ENCODE data around the gene MORN2. TPM values are rescaled to one million over a fixed set of nuclear protein-coding genes. Genes with fewer than 3 reads are reported as not detected.

Gene MORN2
- total and polyA plus RNA-seq, 2 experiments from 2014 or later, result 17.8 to 53.1 TPM

- peak; percentile 39 to 42 for DNase-seq (ENCODE audit: low read depth in 1 of 2, low spot score in 1 of 2)
- H3K9me3 ChIP-seq (ENCODE audit: low read depth), result no peaks in the 10 kb centered on the region
- TF ChIP-seq, protein P1, sequence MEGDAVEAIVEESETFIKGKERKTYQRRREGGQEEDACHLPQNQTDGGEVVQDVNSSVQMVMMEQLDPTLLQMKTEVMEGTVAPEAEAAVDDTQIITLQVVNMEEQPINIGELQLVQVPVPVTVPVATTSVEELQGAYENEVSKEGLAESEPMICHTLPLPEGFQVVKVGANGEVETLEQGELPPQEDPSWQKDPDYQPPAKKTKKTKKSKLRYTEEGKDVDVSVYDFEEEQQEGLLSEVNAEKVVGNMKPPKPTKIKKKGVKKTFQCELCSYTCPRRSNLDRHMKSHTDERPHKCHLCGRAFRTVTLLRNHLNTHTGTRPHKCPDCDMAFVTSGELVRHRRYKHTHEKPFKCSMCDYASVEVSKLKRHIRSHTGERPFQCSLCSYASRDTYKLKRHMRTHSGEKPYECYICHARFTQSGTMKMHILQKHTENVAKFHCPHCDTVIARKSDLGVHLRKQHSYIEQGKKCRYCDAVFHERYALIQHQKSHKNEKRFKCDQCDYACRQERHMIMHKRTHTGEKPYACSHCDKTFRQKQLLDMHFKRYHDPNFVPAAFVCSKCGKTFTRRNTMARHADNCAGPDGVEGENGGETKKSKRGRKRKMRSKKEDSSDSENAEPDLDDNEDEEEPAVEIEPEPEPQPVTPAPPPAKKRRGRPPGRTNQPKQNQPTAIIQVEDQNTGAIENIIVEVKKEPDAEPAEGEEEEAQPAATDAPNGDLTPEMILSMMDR (IDR thresholded peaks at IDR 0.05; ENCODE audit: low read depth, low read length), result peak; percentile 43
- peaks cover 16% of the 10 kb centered on the region for H3K36me3 ChIP-seq
- H3K4me3 ChIP-seq, result no peak overlapping the region
- no peaks in the 10 kb centered on the region for H3K4me1 ChIP-seq (ENCODE audit: low read depth)
- no peak overlapping the region for H3K27ac ChIP-seq
- no peaks in the 10 kb centered on the region for H3K27me3 ChIP-seq
These were observed 40.7 kb upstream of the MORN2 start for GRCh38 chr2:38835015-38835601.

DNA sequence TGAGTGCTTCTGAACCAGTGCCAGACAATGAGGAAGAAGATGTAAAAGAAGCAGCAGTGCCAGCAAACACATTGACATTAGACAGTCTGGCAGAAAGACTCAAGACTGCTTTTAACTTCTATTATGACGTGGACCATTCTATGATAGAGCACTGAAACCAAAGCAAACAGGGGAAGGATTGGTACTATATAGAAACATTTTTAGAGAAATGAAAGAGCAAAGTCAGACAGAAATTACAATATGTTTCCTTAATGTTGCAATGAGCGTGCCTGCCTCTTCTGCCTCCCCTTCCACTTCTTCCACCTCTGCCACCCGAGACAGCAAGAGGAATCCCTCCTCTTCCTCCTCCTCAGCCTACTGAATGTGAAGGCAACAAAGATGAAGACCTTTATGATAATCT is 39.8 kb upstream of the MORN2 start:
- Histone ChIP-seq H3K27ac (no peak overlapping the region), H3K27me3 (no peaks in the 10 kb centered on the region), H3K4me3 (no peak overlapping the region), H3K4me1 (ENCODE audit: low read depth) (no peaks in the 10 kb centered on the region), H3K9me3 (ENCODE audit: low read depth) (no peaks in the 10 kb centered on the region), H3K36me3 (peaks cover 14% of the 10 kb centered on the region)
- TF ChIP-seq, protein P1 (IDR thresholded peaks at IDR 0.05; ENCODE audit: low read depth, low read length), result no peak
- no peak for DNase-seq (ENCODE audit: low read depth in 1 of 2, low spot score in 1 of 2)

GRCh38 chr2:38836791-38837190 is 39.0 kb upstream of the MORN2 start:
- TF ChIP-seq, protein P1 (IDR thresholded peaks at IDR 0.05; ENCODE audit: low read depth, low read length), result no peak
- no peak overlapping the region for H3K27ac ChIP-seq
- H3K4me1 ChIP-seq (ENCODE audit: low read depth), result no peaks in the 10 kb centered on the region
- DNase-seq (ENCODE audit: low read depth in 1 of 2, low spot score in 1 of 2), result no peak
- no peak overlapping the region for H3K4me3 ChIP-seq
- no peaks in the 10 kb centered on the region for H3K27me3 ChIP-seq
- H3K36me3 ChIP-seq, result peaks cover 19% of the 10 kb centered on the region
- no peaks in the 10 kb centered on the region for H3K9me3 ChIP-seq (ENCODE audit: low read depth)

DNA sequence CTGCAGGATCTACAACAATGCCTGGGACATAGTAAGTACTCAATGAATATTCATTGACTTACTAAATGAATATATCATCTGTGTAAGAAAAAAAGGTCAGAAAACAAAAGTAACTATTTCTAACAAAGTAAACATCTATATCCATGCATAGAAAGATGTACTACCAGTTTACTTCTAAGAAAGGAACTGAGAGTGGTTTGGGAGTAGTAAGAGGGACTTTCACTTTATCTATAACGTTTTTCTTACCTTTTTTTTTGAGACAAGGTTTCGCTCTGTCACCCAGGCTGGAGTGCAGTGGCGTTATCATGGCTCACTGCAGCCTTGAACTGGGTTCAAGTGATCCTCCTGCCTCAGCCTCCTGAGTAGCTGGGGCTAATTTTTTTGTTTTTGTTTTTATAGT is 25.7 kb upstream of the MORN2 start:
- no peak for DNase-seq (ENCODE audit: low read depth in 1 of 2, low spot score in 1 of 2)
- H3K27ac ChIP-seq, result no peak overlapping the region
- TF ChIP-seq, protein P1 (IDR thresholded peaks at IDR 0.05; ENCODE audit: low read depth, low read length), result no peak
- H3K4me1 ChIP-seq (ENCODE audit: low read depth), result no peaks in the 10 kb centered on the region
- no peaks in the 10 kb centered on the region for H3K27me3 ChIP-seq
- peaks cover 39% of the 10 kb centered on the region for H3K36me3 ChIP-seq
- H3K9me3 ChIP-seq (ENCODE audit: low read depth), result no peaks in the 10 kb centered on the region
- no peak overlapping the region for H3K4me3 ChIP-seq

- H3K9me3 ChIP-seq (ENCODE audit: low read depth), result no peaks in the 10 kb centered on the region
- no peak overlapping the region for H3K27ac ChIP-seq
- H3K4me3 ChIP-seq, result no peak overlapping the region
- TF ChIP-seq, protein P1 (IDR thresholded peaks at IDR 0.05; ENCODE audit: low read depth, low read length), result no peak
- DNase-seq (ENCODE audit: low read depth in 1 of 2, low spot score in 1 of 2), result peak in 1 of 2 donors; percentile 36
- no peaks in the 10 kb centered on the region for H3K27me3 ChIP-seq
- peaks cover 49% of the 10 kb centered on the region for H3K36me3 ChIP-seq
- no peaks in the 10 kb centered on the region for H3K4me1 ChIP-seq (ENCODE audit: low read depth)
These were observed 19.6 kb upstream of the MORN2 start for GRCh38 chr2:38856165-38856564.

Measured in cardiac muscle cell (in vitro differentiated cells and primary cell).